HepG2 (cell line): ENCODE measurements around the gene ZNF581. TPM values are rescaled to one million over a fixed set of nuclear protein-coding genes. Genes with fewer than 3 reads are reported as not detected.
A peak's percentile ranks its signal among the peaks of the same experiment; 100 is the strongest.

Source experiments
- CENPX ChIP-seq: sonication (generic); formaldehyde crosslinking; IDR thresholded peaks from 2 replicates; pipeline ENCODE4 v1.9.0; 2021; ENCODE audit warnings: mild to moderate bottlenecking, missing genetic modification reagents, moderate library complexity
- ELF4 ChIP-seq: sonication (generic); formaldehyde crosslinking; IDR thresholded peaks from 2 replicates; pipeline ENCODE4 v1.5.0; 2020; ENCODE audit warnings: missing genetic modification reagents, mild to moderate bottlenecking, moderate library complexity, borderline replicate concordance
- FOXK2 ChIP-seq: fragments of 450-650 bp; IDR thresholded peaks from 2 replicates; pipeline ENCODE4 v1.6.1; 2016
- GATAD1 ChIP-seq: IDR thresholded peaks from 2 replicates; pipeline ENCODE4 v1.6.1; 2016; ENCODE audit warnings: missing genetic modification reagents, missing compliant biosample characterization
- IKZF1 ChIP-seq: fragments of 450-650 bp; IDR thresholded peaks from 2 replicates; pipeline ENCODE4 v1.7.1; 2016
- KLF12 ChIP-seq: sonication (generic); formaldehyde crosslinking; IDR thresholded peaks from 2 replicates; pipeline ENCODE4 v1.4.0; 2020; ENCODE audit warnings: missing genetic modification reagents, borderline replicate concordance
- MED1 ChIP-seq: sonication (generic); formaldehyde crosslinking; IDR thresholded peaks from 2 replicates; pipeline ENCODE4 v1.4.0; 2020; ENCODE audit warnings: missing genetic modification reagents
- MNT ChIP-seq: fragments of 450-650 bp; IDR thresholded peaks from 2 replicates; pipeline ENCODE4 v1.6.1; 2016
- MYNN ChIP-seq: sonication (generic); formaldehyde crosslinking; IDR thresholded peaks from 2 replicates; pipeline ENCODE4 v1.4.0; 2020; ENCODE audit warnings: mild to moderate bottlenecking, low read depth, missing genetic modification reagents
- NFRKB ChIP-seq: fragments of 450-650 bp; IDR thresholded peaks from 2 replicates; pipeline ENCODE4 v1.6.1; 2017
- REST ChIP-seq, 2 experiments: IDR thresholded peaks; 2 replicates each; pipeline ENCODE4 v1.6.1; 2011 to 2012; ENCODE audit warnings: low read length in 2 of 2, borderline replicate concordance in 1 of 2, low read depth in 1 of 2, mild to moderate bottlenecking in 1 of 2, moderate library complexity in 1 of 2
- ZNF275 ChIP-seq: sonication (generic); formaldehyde crosslinking; IDR thresholded peaks from 2 replicates; pipeline ENCODE4 v1.8.0; 2022; ENCODE audit warnings: missing genetic modification reagents, mild to moderate bottlenecking, inconsistent platforms, borderline replicate concordance
- ZNF572 ChIP-seq: sonication (generic); formaldehyde crosslinking; IDR thresholded peaks from 2 replicates; pipeline ENCODE4 v1.5.1; 2020; ENCODE audit warnings: mild to moderate bottlenecking, missing genetic modification reagents
- ZNF580 ChIP-seq: IDR thresholded peaks from 2 replicates; pipeline ENCODE4 v1.6.1; 2016; ENCODE audit warnings: low read depth, borderline replicate concordance
- ZNF609 ChIP-seq: sonication (generic); formaldehyde crosslinking; IDR thresholded peaks from 2 replicates; pipeline ENCODE4 v1.4.0; 2020; ENCODE audit warnings: mild to moderate bottlenecking, missing genetic modification reagents, borderline replicate concordance
- ZNF713 ChIP-seq: sonication (generic); formaldehyde crosslinking; IDR thresholded peaks from 2 replicates; pipeline ENCODE4 v1.4.0; 2020; ENCODE audit warnings: mild to moderate bottlenecking, missing genetic modification reagents
- polyA plus RNA-seq, 8 experiments: library from polyadenylated mRNA; depleted of rRNA in 3 of 8; stranded (reverse) in 7 of 8; unstranded in 1 of 8; fragments of >200 nt; fragmentation: Illumina TruSeq in 4 of 8; extraction: Trizol in 4 of 8; gene quantifications; 2 replicates each; pipeline versions ENCODE4 v1.2.1 to v1.2.3, GENCODE V29; 2011 to 2016; ENCODE audit warnings: low read depth in 4 of 8, missing spikeins in 1 of 8, mixed read lengths in 1 of 8; ENCODE audit not compliant: insufficient read depth in 1 of 8
- total RNA-seq, 5 experiments: library from RNA; depleted of rRNA; stranded (reverse); fragments of >200 nt; fragmentation: Illumina TruSeq; extraction: Trizol; gene quantifications; 2 replicates each; pipeline ENCODE4 v1.2.3, GENCODE V29; 2016; ENCODE audit warnings: low read depth in 1 of 5

The ZNF581 gene
- total and polyA plus RNA-seq, 2 of the 13 experiments (the other 11 are each of a cell fraction or from before 2014, with no cell fraction given) = 19.6 to 49.5 TPM

- TF ChIP-seq ZNF275 (CRISPR knock-in tag) (no peak), NFRKB (no peak), MYNN (no peak), KLF12 (CRISPR knock-in tag) (peak; percentile 73; the same call in 1 of the 2 replicates), MNT (peak; percentile 65), REST (IDR thresholded peaks at IDR 0.05; ENCODE audit: borderline replicate concordance in 1 of 2, low read depth in 1 of 2, low read length in 2 of 2) (peak in 1 of 2 experiments; percentile 19; a peak in 1 of 4 replicates), GATAD1 (CRISPR knock-in tag) (peak; percentile 81), ELF4 (no peak), CENPX (CRISPR knock-in tag) (no peak), ZNF580 (CRISPR knock-in tag) (no peak), ZNF572 (CRISPR knock-in tag) (no peak), ZNF713 (CRISPR knock-in tag) (no peak), IKZF1 (no peak), ZNF609 (CRISPR knock-in tag) (0 out of 2 replicates have a peak, but pooled peaks have one; percentile 11), FOXK2 (no peak), MED1 (CRISPR knock-in tag) (peak; percentile 11)
Measured at GRCh38 chr19:55654868-55655647, 11.6 kb downstream of the ZNF581 start, which contains the start of gene U2AF2 (continued).
